GM12892 (cell line): ENCODE measurements around the gene ZNF160.
"Not testable (repeated sequence)": the region's sequence is repeated elsewhere in the genome, so short reads cannot be mapped to it uniquely, and the experiment has no call there.

Experiments used
- POLR2A ChIP-seq: IDR thresholded peaks from 2 replicates; pipeline ENCODE4 v1.6.1; 2011; ENCODE audit warnings: low read depth, low read length, control low read depth
- POLR2AphosphoS5 ChIP-seq: IDR thresholded peaks from 2 replicates; pipeline ENCODE4 v1.6.1; 2011; ENCODE audit warnings: low read depth, low read length, control low read depth
- TAF1 ChIP-seq: IDR thresholded peaks from 2 replicates; pipeline ENCODE4 v1.6.1; 2011; ENCODE audit warnings: low read depth, mild to moderate bottlenecking, control low read depth, low read length, borderline replicate concordance

DNA sequence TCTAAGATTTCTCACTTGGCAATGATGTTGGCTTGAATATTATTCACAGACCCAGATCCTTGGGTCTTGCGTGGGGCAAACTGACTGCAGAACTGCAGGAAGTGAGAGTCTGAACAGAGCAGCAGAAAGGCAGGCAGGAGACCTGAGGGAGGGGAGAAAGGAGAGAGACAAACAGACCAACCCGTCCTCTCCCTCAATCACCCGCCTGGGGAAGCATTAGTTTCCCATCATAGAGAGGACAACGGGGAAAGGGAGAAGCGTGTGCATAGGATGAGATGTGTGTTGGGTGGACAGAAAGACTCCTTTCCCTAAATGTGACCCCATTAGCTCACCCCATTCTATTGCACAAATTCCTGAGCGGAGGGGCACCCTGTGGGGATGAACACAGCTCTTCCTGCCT lies 6.6 kb downstream of the ZNF160 start:
- TF ChIP-seq TAF1, POLR2AphosphoS5, POLR2A: not testable (repeated sequence)
